Uterus (tissue), 2 donors: Measurements from ENCODE around the gene PTPRE.

Source experiments
- CTCF ChIP-seq, 4 experiments: fragments of 200-600 bp in 2 of 4; fragments of 450-650 bp in 2 of 4; sonication (generic) in 2 of 4; IDR thresholded peaks; one replicate each; pipeline ENCODE4 v1.5.1; 2016 to 2019; ENCODE audit warnings: antibody characterized with exemption in 4 of 4, mild to moderate bottlenecking in 2 of 4, moderate library complexity in 1 of 4
- POLR2A ChIP-seq, 2 donors: fragments of 450-650 bp; IDR thresholded peaks; one replicate each; pipeline ENCODE4 v1.6.1; 2016; ENCODE audit warnings: antibody characterized with exemption in 2 of 2, mild to moderate bottlenecking in 1 of 2, moderate library complexity in 1 of 2

- TF ChIP-seq CTCF (IDR thresholded peaks at IDR 0.05) (no peak), POLR2A (IDR thresholded peaks at IDR 0.05) (no peak)
Observed at GRCh38 chr10:128005858-128006257, 99.0 kb downstream of the PTPRE start.
